NCI-H146 treated with DMSO at 0.1 percent for 48 hours (cell line): ENCODE results near the gene PSMF1.

ENCODE experiments used
- DNase-seq: peaks from one replicate; lab custom pipeline; 2025; ENCODE audit not compliant: unreplicated experiment; lab: John Stamatoyannopoulos, UW

PSMF1 gene, protein sequence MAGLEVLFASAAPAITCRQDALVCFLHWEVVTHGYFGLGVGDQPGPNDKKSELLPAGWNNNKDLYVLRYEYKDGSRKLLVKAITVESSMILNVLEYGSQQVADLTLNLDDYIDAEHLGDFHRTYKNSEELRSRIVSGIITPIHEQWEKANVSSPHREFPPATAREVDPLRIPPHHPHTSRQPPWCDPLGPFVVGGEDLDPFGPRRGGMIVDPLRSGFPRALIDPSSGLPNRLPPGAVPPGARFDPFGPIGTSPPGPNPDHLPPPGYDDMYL

DNA sequence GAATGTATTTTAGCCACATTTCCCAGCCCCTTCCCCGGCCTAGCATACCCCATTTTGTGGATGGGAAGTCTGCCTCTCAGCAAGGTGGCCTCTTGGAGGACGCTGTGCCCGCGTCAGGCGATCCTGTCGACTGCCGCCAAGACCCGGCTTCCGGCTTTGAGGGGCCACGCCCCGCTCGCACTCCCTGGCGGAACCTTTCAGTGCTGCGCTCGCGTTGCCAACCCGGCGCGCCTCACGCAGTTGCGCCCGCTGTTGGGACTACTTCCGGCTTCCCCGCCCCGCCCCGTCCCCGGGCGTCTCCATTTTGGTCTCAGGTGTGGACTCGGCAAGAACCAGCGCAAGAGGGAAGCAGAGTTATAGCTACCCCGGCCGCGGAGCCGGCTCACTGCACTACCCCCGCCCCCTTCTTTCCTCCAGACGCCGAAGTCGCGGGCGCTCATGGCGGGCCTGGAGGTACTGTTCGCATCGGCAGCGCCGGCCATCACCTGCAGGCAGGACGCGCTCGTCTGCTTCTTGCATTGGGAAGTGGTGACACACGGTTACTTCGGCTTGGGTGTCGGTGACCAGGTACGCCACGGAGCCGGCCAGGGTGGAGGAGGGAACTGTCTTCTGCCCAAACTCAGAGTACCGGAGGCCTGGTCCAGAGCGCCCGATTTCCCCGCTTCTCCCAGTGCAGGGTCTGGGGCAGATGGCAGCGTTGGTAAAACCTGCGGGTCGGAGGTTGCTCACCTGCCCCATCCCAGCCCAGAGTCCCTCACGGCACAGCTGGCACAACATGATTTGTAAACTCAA is at the start of gene PSMF1:
Gene PSMF1 (plus strand): TSS at position 267 of the 792 bp plus-strand sequence. CDS start 172 bp downstream, at position 439.
- peak; percentile 89 for DNase-seq

- no peak for DNase-seq
Observed at GRCh38 chr20:1072258-1072657, 46.1 kb upstream of the PSMF1 start.

- no peak for DNase-seq
Observed at GRCh38 chr20:1075616-1076015, 42.8 kb upstream of the PSMF1 start.

DNA sequence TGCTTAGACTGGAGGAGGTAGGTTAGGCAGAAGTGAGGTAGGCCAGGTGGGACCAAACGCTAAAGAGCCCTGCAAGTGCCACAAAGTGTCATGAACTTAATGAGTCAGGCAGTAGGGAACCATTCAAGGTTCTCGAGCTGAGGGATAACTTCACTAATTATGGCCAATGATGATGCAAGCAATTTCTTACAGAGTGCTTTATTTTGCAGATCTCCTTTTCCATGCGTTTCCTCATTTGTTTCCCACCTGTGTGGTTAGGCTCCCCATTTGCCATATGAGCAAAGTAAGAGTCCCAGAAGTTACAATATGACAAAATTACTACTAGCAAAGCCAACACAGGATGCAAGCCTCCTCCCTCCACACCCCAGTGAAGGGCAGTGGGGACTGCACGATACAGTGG is 36.5 kb upstream of the PSMF1 start:
- no peak for DNase-seq

GRCh38 chr20:1083431-1084080 is 34.8 kb upstream of the PSMF1 start:
- DNase-seq: no peak

DNA sequence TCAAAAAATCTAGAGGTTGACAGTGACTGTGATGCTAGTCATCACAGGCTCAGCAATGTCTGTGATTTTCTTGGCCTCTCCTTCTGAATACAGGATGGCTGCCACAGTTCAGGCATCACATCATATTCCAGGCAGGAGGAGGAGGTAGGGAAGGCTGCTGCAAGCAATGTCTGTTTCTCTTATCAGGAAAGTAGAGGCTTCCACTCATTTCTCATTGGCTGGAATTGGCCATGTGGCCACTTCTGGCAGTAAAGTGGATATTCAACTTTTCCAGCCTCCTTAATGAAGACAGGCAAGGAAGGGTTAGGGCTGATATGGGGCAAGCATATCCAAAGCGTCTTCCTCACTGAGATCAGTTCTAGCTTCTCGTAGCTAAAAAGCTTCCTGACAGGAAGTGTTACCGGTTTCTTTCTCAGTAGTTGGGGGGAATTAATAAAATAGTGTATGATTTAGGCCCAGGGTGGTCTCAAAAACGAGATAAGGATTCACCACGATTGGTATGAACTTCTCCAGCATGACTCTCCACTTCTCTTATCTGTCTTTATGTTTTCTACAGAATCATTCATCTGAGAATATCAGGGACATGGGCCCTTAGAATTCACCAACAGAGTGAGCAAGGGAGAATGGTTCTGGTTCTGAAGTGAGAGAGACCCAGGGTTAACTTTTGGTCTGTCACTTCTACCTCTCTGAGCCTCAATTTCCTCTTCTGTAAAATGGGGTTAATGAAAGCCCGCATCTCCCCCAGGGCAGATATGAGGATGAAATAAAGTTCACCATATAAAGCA is 32.7 kb upstream of the PSMF1 start:
- DNase-seq: no peak

DNA sequence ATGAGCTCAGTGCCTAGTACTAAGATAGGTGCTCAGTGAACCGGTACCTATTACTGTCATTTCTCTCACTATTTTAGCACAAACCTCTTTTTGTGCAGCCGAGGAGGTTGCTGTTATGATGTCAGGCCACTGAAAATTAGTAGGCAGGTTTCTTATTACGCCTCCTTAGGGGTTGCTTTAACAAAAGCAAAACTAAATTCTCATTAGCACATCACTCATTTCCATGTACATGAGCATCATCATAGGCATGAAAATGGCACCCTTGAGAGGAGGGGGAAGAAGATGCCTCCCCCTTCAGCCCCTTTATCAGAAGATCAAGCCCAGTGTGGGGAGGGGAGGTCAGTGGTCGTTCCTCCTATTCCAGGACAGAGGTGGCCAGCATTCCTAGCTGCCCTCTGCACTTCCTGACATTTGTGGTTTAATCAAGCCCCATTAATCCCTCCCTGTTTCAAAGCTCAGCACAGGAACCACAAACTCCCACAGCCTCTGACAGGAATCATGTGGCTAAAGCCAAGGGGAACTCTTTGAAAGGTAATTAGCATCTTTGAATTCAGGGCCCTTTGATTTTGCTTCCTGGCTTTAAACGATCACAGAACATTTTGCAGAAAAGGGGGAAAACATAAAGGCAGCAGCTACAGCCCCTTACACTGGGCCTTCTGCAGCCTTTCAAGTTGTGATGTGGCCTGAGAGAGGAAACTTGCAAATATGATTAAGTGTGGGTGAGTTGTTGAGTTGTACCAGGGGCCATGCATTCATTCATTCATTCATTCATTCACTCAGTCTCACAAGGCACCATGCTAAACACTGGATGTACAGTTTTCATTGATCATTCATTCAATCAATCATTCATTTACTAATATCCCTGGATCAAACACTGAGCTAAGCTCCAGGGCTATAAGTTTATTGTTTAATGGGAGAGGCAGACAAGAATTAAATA is 31.9 kb upstream of the PSMF1 start:
- no peak for DNase-seq

- no peak for DNase-seq
Observed at GRCh38 chr20:1087311-1087905, 31.0 kb upstream of the PSMF1 start.

DNA sequence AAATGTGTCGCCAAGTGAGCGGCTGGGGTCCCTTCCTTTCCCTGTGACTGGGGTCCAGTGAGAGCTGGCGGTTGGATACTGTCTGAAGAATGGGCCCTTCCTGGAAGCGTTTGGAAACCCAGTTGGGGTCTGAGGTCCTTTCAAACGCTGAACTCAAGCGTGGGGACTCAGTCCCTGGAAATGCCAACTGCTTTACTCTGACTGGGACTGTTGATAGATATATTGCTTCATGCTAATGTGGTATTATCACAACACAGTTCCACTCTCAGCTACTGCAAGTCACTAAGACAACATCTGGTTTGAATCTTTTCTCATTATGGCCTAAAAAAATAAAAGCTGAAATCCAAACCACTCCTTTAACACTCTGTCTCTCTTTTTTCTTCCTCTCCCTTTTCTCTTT is 23.7 kb upstream of the PSMF1 start:
- no peak for DNase-seq

GRCh38 chr20:1101533-1101932 is 16.9 kb upstream of the PSMF1 start:
- DNase-seq: no peak

DNA sequence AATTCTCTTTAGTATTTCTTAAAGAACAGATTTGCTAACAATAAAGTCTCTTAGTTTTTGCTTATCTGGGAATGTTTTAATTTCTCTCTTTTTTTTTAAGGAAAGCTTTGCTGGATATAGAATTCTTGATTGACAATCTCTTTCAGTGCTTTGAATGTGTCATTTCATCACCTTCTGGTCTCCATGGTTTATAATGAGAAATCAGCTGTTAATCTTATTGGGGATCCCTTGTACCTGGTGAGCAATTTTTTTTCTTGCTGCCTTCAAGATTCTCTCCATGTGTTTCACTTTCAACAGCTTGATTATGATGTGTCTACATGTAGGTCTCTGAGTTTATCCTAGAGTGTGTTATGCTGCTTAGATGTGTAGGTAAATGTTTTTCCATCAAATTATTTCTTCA is 16.4 kb upstream of the PSMF1 start:
- no peak for DNase-seq

- DNase-seq: no peak
Observed at GRCh38 chr20:1103751-1104150, 14.7 kb upstream of the PSMF1 start.

- no peak for DNase-seq
Observed at GRCh38 chr20:1105599-1106194, 12.7 kb upstream of the PSMF1 start.

GRCh38 chr20:1107176-1107575 is 11.2 kb upstream of the PSMF1 start:
- no peak for DNase-seq

- no peak for DNase-seq
Observed at GRCh38 chr20:1108437-1108920, 9.9 kb upstream of the PSMF1 start.

DNA sequence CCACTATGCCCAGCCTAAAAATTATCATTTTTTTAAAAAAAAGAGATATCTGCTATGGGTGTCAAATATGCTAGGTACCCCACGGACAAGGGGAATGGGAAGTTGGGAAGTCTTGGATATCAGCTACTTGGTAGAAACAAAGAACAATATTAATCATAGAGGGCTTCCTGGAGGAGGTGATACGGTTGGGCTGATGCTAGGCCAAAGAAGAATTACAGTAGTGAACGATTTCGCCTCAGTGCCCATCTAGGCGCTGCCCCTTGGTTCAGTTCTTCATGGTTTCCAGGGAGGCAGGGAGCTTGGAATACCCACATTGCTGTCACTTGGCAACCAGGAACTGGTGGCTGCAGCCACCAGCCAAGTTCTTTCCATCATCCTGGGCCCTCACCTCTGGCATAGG is 5.5 kb upstream of the PSMF1 start:
- DNase-seq: no peak

- no peak for DNase-seq
Observed at GRCh38 chr20:1118004-1118335, 432 bp upstream of the PSMF1 start.

GRCh38 chr20:1119128-1119505 is 715 bp downstream of the PSMF1 start:
- no peak for DNase-seq

- DNase-seq: no peak
Observed at GRCh38 chr20:1119524-1119923, 1.1 kb downstream of the PSMF1 start.
